IMR-90 (cell line): ENCODE results near the gene ENOX1. TPM values are rescaled to one million over a fixed set of nuclear protein-coding genes. Genes with fewer than 3 reads are reported as not detected.

ENCODE experiments used
- ATAC-seq: fragments of 200-7000 bp; cut with Tn5 transposase; 2 replicates; pipeline ENCODE4 v1.9.1; 2020; ENCODE audit warnings: low read depth, mild to moderate bottlenecking, moderate library complexity
- BruUV-seq: library from RNA; stranded (reverse); fragments of 400-500 nt; replicated peaks from 2 replicates; lab custom pipeline; 2021; lab: Mats Ljungman, UMichigan
- CTCF ChIA-PET: fragments of 300-600 bp; formaldehyde crosslinking; extraction: SDS; loops from one replicate; lab custom pipeline; 2021; ENCODE audit warnings: antibody characterized with exemption; lab: Yijun Ruan, JAX
- POLR2A ChIA-PET: fragments of 300-600 bp; sonication (Branson Sonifier 250); formaldehyde crosslinking; loops from one replicate; lab custom pipeline; 2022; ENCODE audit warnings: antibody characterized with exemption; ENCODE audit not compliant: unreplicated experiment; lab: Charles Lee
- DNase-seq: peaks from one replicate; pipeline ENCODE4 v3.0.0; 2013
- H2AFZ ChIP-seq: replicated peaks from 2 replicates; pipeline ENCODE3; 2013; ENCODE audit warnings: low read length, mild to moderate bottlenecking; ENCODE audit not compliant: poor library complexity
- H2AK5ac ChIP-seq: 2 replicates; pipeline ENCODE4 v1.6.1; 2013; ENCODE audit warnings: low read depth, low read length, inconsistent platforms
- H2AK9ac ChIP-seq: replicated peaks from 2 replicates; pipeline ENCODE3; 2013; ENCODE audit warnings: mild to moderate bottlenecking, low read depth, low read length, moderate library complexity; ENCODE audit not compliant: poor library complexity
- H2BK120ac ChIP-seq: 2 replicates; pipeline ENCODE4 v1.6.1; 2013; ENCODE audit warnings: low read depth, low read length, inconsistent platforms
- H2BK15ac ChIP-seq: 3 replicates; pipeline ENCODE4 v1.6.1; 2013; ENCODE audit warnings: low read depth, low read length, inconsistent platforms
- H2BK20ac ChIP-seq: 2 replicates; pipeline ENCODE4 v1.6.1; 2013; ENCODE audit warnings: low read depth, mild to moderate bottlenecking, inconsistent platforms, low read length, moderate library complexity
- H2BK5ac ChIP-seq: 2 replicates; pipeline ENCODE4 v1.6.1; 2013; ENCODE audit warnings: mild to moderate bottlenecking, low read depth, low read length, inconsistent platforms; ENCODE audit not compliant: poor library complexity, severe bottlenecking
- H3K14ac ChIP-seq: replicated peaks from 2 replicates; pipeline ENCODE4 v1.6.1; 2013; ENCODE audit warnings: low read depth, low read length, inconsistent platforms
- H3K18ac ChIP-seq: 2 replicates; pipeline ENCODE4 v1.6.1; 2013; ENCODE audit warnings: low read depth, low read length, control low read depth
- H3K23ac ChIP-seq: 2 replicates; pipeline ENCODE4 v1.6.1; 2013; ENCODE audit warnings: low read depth, low read length, inconsistent platforms
- H3K27ac ChIP-seq: 2 replicates; pipeline ENCODE4 v1.5.1; 2013; ENCODE audit warnings: mild to moderate bottlenecking, control low read depth, low read length; ENCODE audit not compliant: insufficient read depth
- H3K27me3 ChIP-seq: 2 replicates; pipeline ENCODE4 v1.6.1; 2013; ENCODE audit warnings: low read length; ENCODE audit not compliant: control insufficient read depth, insufficient read depth
- H3K36me3 ChIP-seq: 2 replicates; pipeline ENCODE4 v1.6.1; 2013; ENCODE audit warnings: low read length, mixed read lengths; ENCODE audit not compliant: control insufficient read depth, insufficient read depth
- H3K4ac ChIP-seq: 2 replicates; pipeline ENCODE4 v1.6.1; 2013; ENCODE audit warnings: low read depth, low read length, inconsistent platforms
- H3K4me1 ChIP-seq: 2 replicates; pipeline ENCODE4 v1.6.1; 2013; ENCODE audit warnings: low read length, mixed read lengths; ENCODE audit not compliant: control insufficient read depth, insufficient read depth
- H3K4me2 ChIP-seq: 2 replicates; pipeline ENCODE4 v1.6.1; 2013; ENCODE audit warnings: low read depth, mild to moderate bottlenecking, control low read depth, low read length, moderate library complexity
- H3K4me3 ChIP-seq: 2 replicates; pipeline ENCODE4 v1.5.1; 2013; ENCODE audit warnings: low read depth, mild to moderate bottlenecking, control low read depth, low read length, moderate library complexity; ENCODE audit not compliant: insufficient read depth
- H3K56ac ChIP-seq: 2 replicates; pipeline ENCODE4 v1.6.1; 2013; ENCODE audit warnings: low read length, inconsistent platforms; ENCODE audit not compliant: insufficient read depth; ENCODE audit errors: extremely low read depth
- H3K79me1 ChIP-seq, 2 experiments: 2 replicates each; pipeline ENCODE4 v1.6.1; 2013; ENCODE audit warnings: low read length in 2 of 2, inconsistent platforms in 1 of 2, low read depth in 1 of 2
- H3K9ac ChIP-seq: 2 replicates; pipeline ENCODE4 v1.6.1; 2013; ENCODE audit warnings: low read depth, low read length, control low read depth
- H3K9me1 ChIP-seq: 2 replicates; pipeline ENCODE4 v1.6.1; 2013; ENCODE audit warnings: low read length, inconsistent platforms; ENCODE audit not compliant: insufficient read depth
- H3K9me3 ChIP-seq: 2 replicates; pipeline ENCODE4 v1.6.1; 2013; ENCODE audit warnings: low read length; ENCODE audit not compliant: control insufficient read depth, insufficient read depth
- H4K20me1 ChIP-seq: 2 replicates; pipeline ENCODE4 v1.6.1; 2013; ENCODE audit warnings: low read length, inconsistent platforms; ENCODE audit not compliant: insufficient read depth
- H4K5ac ChIP-seq: 2 replicates; pipeline ENCODE4 v1.6.1; 2013; ENCODE audit warnings: mild to moderate bottlenecking, low read depth, low read length, control low read depth
- H4K8ac ChIP-seq, 2 experiments: 2 replicates each; pipeline ENCODE4 v1.6.1; 2013; ENCODE audit warnings: low read depth in 2 of 2, low read length in 2 of 2, control low read depth in 1 of 2, inconsistent platforms in 1 of 2
- H4K91ac ChIP-seq: 2 replicates; pipeline ENCODE4 v1.6.1; 2013; ENCODE audit warnings: low read depth, low read length, inconsistent platforms; ENCODE audit not compliant: insufficient read depth
- CTCF ChIP-seq: conservative IDR thresholded peaks from 2 replicates; pipeline ENCODE4 v1.5.1; 2012; ENCODE audit warnings: mild to moderate bottlenecking, low read depth, low read length, improper control_type of control experiment
- ELK1 ChIP-seq: fragments of 150-350 bp; IDR thresholded peaks from 2 replicates; pipeline ENCODE4 v1.6.1; 2016; ENCODE audit warnings: low read depth, mild to moderate bottlenecking, low read length, moderate library complexity, borderline replicate concordance
- FOS ChIP-seq: fragments of 150-350 bp; IDR thresholded peaks from 2 replicates; pipeline ENCODE4 v1.6.1; 2016; ENCODE audit warnings: low read depth, low read length
- MAFK ChIP-seq: IDR thresholded peaks from 2 replicates; pipeline ENCODE4 v1.6.1; 2012; ENCODE audit warnings: low read depth, low read length, improper control_type of control experiment
- MAZ ChIP-seq: IDR thresholded peaks from 2 replicates; pipeline ENCODE4 v1.6.1; 2012; ENCODE audit warnings: low read depth, mild to moderate bottlenecking, low read length, improper control_type of control experiment, moderate library complexity, borderline replicate concordance
- MXI1 ChIP-seq: IDR thresholded peaks from 2 replicates; pipeline ENCODE4 v1.6.1; 2012; ENCODE audit warnings: low read depth, mild to moderate bottlenecking, low read length, moderate library complexity, borderline replicate concordance
- RCOR1 ChIP-seq: IDR thresholded peaks from 2 replicates; pipeline ENCODE4 v1.6.1; 2012; ENCODE audit warnings: mild to moderate bottlenecking, low read length, improper control_type of control experiment; ENCODE audit not compliant: insufficient replicate concordance
- RFX5 ChIP-seq: IDR thresholded peaks from 2 replicates; pipeline ENCODE4 v1.8.0; 2012; ENCODE audit warnings: low read depth, mild to moderate bottlenecking, low read length, moderate library complexity
- SMC3 ChIP-seq: fragments of 150-350 bp; IDR thresholded peaks from 2 replicates; pipeline ENCODE4 v1.6.1; 2016; ENCODE audit warnings: low read depth, mild to moderate bottlenecking, antibody characterized with exemption, low read length, moderate library complexity
- WGBS, 2 experiments: methylation state at CpG; one replicate each; pipeline versions ENCODE4 v1.1.5 to v1.1.7; 2013; ENCODE audit warnings: missing lambda C conversion rate in 2 of 2; ENCODE audit not compliant: insufficient read length in 1 of 2; ENCODE audit errors: extremely low coverage in 2 of 2; 5-methylcytosine and 5-hydroxymethylcytosine counted together
- dilution Hi-C: fragments of 300-500 bp; cut with HindIII; formaldehyde crosslinking; loops from one replicate; pipeline ENCODE4 v1.14.3; 2018; ENCODE audit warnings: low sequenced_read_pairs; ENCODE audit not compliant: unreplicated experiment
- in situ Hi-C: fragments of 300-500 bp; cut with MboI; formaldehyde crosslinking; loops from 3 replicates; pipeline ENCODE4 v1.14.3; 2019; ENCODE audit warnings: low sequenced_read_pairs, inconsistent platforms, mixed read lengths
- intact Hi-C: fragments of 100-400 bp; cut with micrococcal nuclease; formaldehyde crosslinking; loops from 2 replicates; pipeline ENCODE4 v1.10.0; 2022
- polyA plus RNA-seq, 3 experiments: library from polyadenylated mRNA; depleted of rRNA; stranded (reverse); fragments of >200 nt; gene quantifications; 2 replicates each; pipeline ENCODE4 v1.2.3, GENCODE V29; 2012; ENCODE audit warnings: low replicate concordance in 1 of 3
- total RNA-seq: library from RNA; depleted of rRNA; stranded (reverse); fragments of >200 nt; gene quantifications from 2 replicates; pipeline ENCODE4 v1.2.3, GENCODE V29; 2012
- TF ChIP-seq, protein P1 (sequence below): fragments of 150-350 bp; IDR thresholded peaks from 2 replicates; pipeline ENCODE4 v1.6.1; 2017; ENCODE audit warnings: mild to moderate bottlenecking, antibody characterized with exemption, low read length, low read depth

The ENOX1 gene
- total and polyA plus RNA-seq, 2 of the 4 experiments (the other 2 are of a cell fraction) = 0.99 to 1.3 TPM

GRCh38 chr13:43285933-43286597 is 500.7 kb downstream of the ENOX1 start:
- Histone ChIP-seq H2BK15ac (peak overlapping the region; percentile 17; the same call in 2 of the 3 replicates), H2AK5ac (peak overlapping the region; percentile 57), H3K18ac (peak overlapping the region; percentile 31; the same call in 1 of the 2 replicates), H3K9me1 (peaks cover 4% of the 10 kb centered on the region; the same call in 1 of the 2 replicates), H3K9ac (no peak overlapping the region), H4K5ac (no peak overlapping the region), H3K9me3 (no peaks in the 10 kb centered on the region), H3K56ac (no peak overlapping the region), H3K27me3 (no peaks in the 10 kb centered on the region), H3K23ac (no peak overlapping the region), H4K8ac (peak overlapping the region in 1 of 2 experiments; percentile 8; a peak in 1 of 4 replicates), H4K91ac (peak overlapping the region; percentile 51), H3K4me3 (no peak overlapping the region), H3K14ac (peak overlapping the region; percentile 0; the same call in 1 of the 2 replicates), H2AK9ac (no peak overlapping the region), H4K20me1 (no peaks in the 10 kb centered on the region), H3K4me2 (no peak overlapping the region), H3K27ac (no peak overlapping the region), H2AFZ (peak overlapping the region; percentile 9), H2BK20ac (peak overlapping the region; percentile 90), H3K79me1 (no peaks in the 10 kb centered on the region), H3K4ac (peak overlapping the region; percentile 17; the same call in 1 of the 2 replicates), H2BK120ac (peak overlapping the region; percentile 69), H2BK5ac (no peak overlapping the region), H3K4me1 (peaks cover 15% of the 10 kb centered on the region), H3K36me3 (no peaks in the 10 kb centered on the region)
- ChIA-PET POLR2A (no interaction called here), CTCF (no interaction called here)
- WGBS, 2 experiments = 0% methylated on average over 1 of the region's 7 CpGs; no CpG with 5 or more reads in 1 of the 2 experiments
- DNase-seq = peak; percentile 68
- intact Hi-C loops = no loop called here
- dilution Hi-C loops = no loop called here
- BruUV-seq = no TSS peak
- TF ChIP-seq CTCF (no peak), RCOR1 (no peak), MXI1 (no peak), ELK1 (no peak), FOS (no peak), MAZ (no peak), SMC3 (no peak), MAFK (no peak), RFX5 (no peak)
- TF ChIP-seq, protein P1, sequence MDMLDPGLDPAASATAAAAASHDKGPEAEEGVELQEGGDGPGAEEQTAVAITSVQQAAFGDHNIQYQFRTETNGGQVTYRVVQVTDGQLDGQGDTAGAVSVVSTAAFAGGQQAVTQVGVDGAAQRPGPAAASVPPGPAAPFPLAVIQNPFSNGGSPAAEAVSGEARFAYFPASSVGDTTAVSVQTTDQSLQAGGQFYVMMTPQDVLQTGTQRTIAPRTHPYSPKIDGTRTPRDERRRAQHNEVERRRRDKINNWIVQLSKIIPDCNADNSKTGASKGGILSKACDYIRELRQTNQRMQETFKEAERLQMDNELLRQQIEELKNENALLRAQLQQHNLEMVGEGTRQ = no peak
- in situ Hi-C loops = no loop called here
- ATAC-seq = no peak
